ENCODE data around the gene DENND1A. TPM values are rescaled to one million over a fixed set of nuclear protein-coding genes. Genes with fewer than 3 reads are reported as not detected.
A peak's percentile ranks its signal among the peaks of the same experiment; 100 is the strongest.

Gene DENND1A
- total RNA-seq, 1 donor from 2014 or later = 19.9 TPM

- H3K27ac Mint-ChIP-seq = peak overlapping the region; percentile 71
- peak overlapping the region; percentile 84 for H3K4me3 Mint-ChIP-seq
- peaks cover 7% of the 10 kb centered on the region for H3K9me3 Mint-ChIP-seq
- TF ChIP-seq CTCF (conservative IDR thresholded peaks at IDR 0.05) = no peak
- H3K36me3 Mint-ChIP-seq = peaks cover 6% of the 10 kb centered on the region
- no peak for DNase-seq (ENCODE audit: extremely low spot score, unreplicated experiment)
- peaks cover 17% of the 10 kb centered on the region for H3K27me3 Mint-ChIP-seq
- H3K4me1 Mint-ChIP-seq (ENCODE audit: unreplicated experiment) = peaks cover 42% of the 10 kb centered on the region
These were observed 2.0 kb downstream of the DENND1A start for GRCh38 chr9:123927625-123928532.

- TF ChIP-seq CTCF (conservative IDR thresholded peaks at IDR 0.05) = no peak
- H3K27me3 Mint-ChIP-seq = peaks cover 14% of the 10 kb centered on the region
- no peak overlapping the region for H3K4me3 Mint-ChIP-seq
- H3K4me1 Mint-ChIP-seq (ENCODE audit: unreplicated experiment) = peaks cover 42% of the 10 kb centered on the region
- peaks cover 7% of the 10 kb centered on the region for H3K9me3 Mint-ChIP-seq
- peaks cover 6% of the 10 kb centered on the region for H3K36me3 Mint-ChIP-seq
- no peak overlapping the region for H3K27ac Mint-ChIP-seq
- DNase-seq (ENCODE audit: extremely low spot score, unreplicated experiment) = no peak
These were observed 3.0 kb downstream of the DENND1A start for GRCh38 chr9:123926941-123927340.

DNA sequence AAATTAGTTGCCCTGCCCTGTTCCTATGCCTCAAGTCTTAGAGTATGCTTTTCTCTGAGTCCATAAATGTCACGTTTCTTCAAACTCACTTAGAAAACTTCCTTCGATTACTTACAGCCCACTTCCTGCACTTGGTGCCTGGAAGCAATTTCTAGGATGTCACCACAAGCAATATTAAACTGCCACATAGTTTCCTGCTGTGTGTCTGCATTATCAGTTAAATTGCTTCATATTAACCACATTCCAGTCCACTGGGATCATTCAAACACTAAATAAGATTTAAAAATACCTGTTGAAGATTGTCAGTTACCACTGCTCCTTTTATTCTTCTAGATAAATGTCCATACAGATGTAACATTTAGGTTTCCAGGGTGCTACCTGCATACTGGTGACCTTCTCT lies 4.1 kb downstream of the DENND1A start:
- DNase-seq (ENCODE audit: extremely low spot score, unreplicated experiment) = no peak
- Mint-ChIP-seq H3K9me3 (peaks cover 7% of the 10 kb centered on the region), H3K27ac (peak overlapping the region; percentile 9), H3K27me3 (peaks cover 6% of the 10 kb centered on the region), H3K4me3 (peak overlapping the region; percentile 2), H3K36me3 (peaks cover 6% of the 10 kb centered on the region), H3K4me1 (ENCODE audit: unreplicated experiment) (peaks cover 41% of the 10 kb centered on the region)
- no peak for TF ChIP-seq CTCF (conservative IDR thresholded peaks at IDR 0.05)

DNA sequence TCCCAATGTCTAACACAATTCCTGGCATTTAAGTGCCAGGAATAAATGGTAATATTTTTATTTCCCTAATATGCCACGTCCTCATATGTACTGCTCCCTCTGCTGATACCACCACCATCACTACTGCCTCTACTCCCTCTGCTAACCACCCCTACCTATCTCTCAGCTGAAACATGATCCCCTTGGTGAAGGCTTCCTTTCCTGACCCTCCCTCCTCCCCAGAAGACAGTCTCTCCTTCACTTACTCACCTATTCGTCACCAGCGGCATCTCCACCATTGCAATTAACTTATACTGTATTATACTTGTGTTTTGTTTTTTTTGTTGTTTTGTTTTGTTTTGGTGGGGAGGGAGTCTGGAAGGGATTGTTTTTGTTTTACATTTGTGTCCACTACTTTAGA lies 4.8 kb downstream of the DENND1A start:
- no peak for DNase-seq (ENCODE audit: extremely low spot score, unreplicated experiment)
- Mint-ChIP-seq H3K27me3 (no peaks in the 10 kb centered on the region), H3K4me1 (ENCODE audit: unreplicated experiment) (peaks cover 34% of the 10 kb centered on the region), H3K36me3 (peaks cover 6% of the 10 kb centered on the region), H3K27ac (no peak overlapping the region), H3K9me3 (peaks cover 7% of the 10 kb centered on the region), H3K4me3 (no peak overlapping the region)
- TF ChIP-seq CTCF (conservative IDR thresholded peaks at IDR 0.05) = no peak

GRCh38 chr9:123924727-123925126 lies 5.2 kb downstream of the DENND1A start:
- Mint-ChIP-seq H3K27ac (no peak overlapping the region), H3K27me3 (no peaks in the 10 kb centered on the region)
- no peak for DNase-seq (ENCODE audit: extremely low spot score, unreplicated experiment)

More at GRCh38 chr9:123924727-123925126, 5.2 kb downstream of the DENND1A start:
- H3K4me1 Mint-ChIP-seq (ENCODE audit: unreplicated experiment) = peaks cover 34% of the 10 kb centered on the region
- TF ChIP-seq CTCF (conservative IDR thresholded peaks at IDR 0.05) = no peak
- H3K9me3 Mint-ChIP-seq = peaks cover 7% of the 10 kb centered on the region
- H3K4me3 Mint-ChIP-seq = no peak overlapping the region
- H3K36me3 Mint-ChIP-seq = peaks cover 6% of the 10 kb centered on the region
